Measurements from ENCODE around the gene USP10.

DNA sequence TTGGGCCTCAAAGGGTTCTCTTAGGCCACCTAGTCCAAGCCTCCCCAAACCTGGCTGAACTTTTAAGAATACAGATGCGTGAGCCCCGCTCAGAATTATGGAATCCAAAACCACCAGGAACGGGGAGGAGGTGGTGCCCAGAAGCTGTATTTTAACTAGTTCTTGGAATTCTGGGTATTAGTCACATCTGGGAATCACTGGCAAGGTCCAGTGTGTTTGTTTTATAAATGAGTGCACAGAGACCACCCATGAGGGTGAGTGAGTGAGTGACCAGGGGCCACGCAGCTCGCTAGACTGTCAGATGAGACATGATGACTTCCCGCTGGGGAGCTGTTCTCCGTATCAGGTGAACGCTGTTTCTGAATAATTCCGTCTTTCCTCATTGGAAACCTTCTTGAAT, 37.3 kb upstream of the USP10 start:
- TF ChIP-seq, protein P1, sequence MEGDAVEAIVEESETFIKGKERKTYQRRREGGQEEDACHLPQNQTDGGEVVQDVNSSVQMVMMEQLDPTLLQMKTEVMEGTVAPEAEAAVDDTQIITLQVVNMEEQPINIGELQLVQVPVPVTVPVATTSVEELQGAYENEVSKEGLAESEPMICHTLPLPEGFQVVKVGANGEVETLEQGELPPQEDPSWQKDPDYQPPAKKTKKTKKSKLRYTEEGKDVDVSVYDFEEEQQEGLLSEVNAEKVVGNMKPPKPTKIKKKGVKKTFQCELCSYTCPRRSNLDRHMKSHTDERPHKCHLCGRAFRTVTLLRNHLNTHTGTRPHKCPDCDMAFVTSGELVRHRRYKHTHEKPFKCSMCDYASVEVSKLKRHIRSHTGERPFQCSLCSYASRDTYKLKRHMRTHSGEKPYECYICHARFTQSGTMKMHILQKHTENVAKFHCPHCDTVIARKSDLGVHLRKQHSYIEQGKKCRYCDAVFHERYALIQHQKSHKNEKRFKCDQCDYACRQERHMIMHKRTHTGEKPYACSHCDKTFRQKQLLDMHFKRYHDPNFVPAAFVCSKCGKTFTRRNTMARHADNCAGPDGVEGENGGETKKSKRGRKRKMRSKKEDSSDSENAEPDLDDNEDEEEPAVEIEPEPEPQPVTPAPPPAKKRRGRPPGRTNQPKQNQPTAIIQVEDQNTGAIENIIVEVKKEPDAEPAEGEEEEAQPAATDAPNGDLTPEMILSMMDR (IDR thresholded peaks at IDR 0.05): no peak
- TF ChIP-seq ZFX (IDR thresholded peaks at IDR 0.05; ENCODE audit: borderline replicate concordance): no peak

Measured in 22Rv1 (cell line).